ENCODE results near the gene GTPBP6.
"Not testable (repeated sequence)": the region's sequence is repeated elsewhere in the genome, so short reads cannot be mapped to it uniquely, and the experiment has no call there.

The GTPBP6 gene

DNA sequence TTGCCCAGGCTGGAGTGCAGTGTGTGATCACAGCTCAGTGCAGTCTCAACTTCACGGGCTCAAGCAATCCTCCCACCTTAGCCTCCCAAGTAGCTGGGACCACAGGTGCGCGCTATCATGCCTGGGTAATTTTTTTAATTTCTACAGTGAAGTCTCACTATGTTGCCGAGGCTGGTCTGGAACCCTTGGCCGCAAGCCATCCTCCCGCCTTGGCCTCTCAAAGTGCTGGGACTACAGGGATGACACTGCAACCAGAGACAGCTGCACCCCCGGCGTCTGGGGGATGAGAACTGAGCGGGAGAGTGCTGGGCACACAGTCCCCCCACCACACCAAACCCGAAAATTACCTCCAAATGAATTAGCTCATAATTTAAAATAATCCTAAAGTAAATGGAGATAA, 33.1 kb upstream of the GTPBP6 start:
- no peak for DNase-seq

DNA sequence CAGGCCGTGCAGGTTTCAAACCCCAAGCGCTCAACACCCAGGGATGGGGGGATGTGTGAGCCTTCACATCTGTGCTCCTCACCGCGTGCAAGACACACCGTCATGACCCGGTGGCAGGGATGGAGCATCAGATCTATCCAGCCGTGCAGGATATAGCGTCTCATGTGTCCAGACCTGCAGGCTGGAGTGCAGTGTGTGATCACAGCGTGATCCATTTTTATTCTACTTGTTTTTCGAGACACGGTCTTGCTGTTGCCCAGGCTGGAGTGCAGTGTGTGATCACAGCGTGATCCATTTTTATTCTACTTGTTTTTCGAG, 32.7 kb upstream of the GTPBP6 start:
- not testable (repeated sequence) for DNase-seq

DNA sequence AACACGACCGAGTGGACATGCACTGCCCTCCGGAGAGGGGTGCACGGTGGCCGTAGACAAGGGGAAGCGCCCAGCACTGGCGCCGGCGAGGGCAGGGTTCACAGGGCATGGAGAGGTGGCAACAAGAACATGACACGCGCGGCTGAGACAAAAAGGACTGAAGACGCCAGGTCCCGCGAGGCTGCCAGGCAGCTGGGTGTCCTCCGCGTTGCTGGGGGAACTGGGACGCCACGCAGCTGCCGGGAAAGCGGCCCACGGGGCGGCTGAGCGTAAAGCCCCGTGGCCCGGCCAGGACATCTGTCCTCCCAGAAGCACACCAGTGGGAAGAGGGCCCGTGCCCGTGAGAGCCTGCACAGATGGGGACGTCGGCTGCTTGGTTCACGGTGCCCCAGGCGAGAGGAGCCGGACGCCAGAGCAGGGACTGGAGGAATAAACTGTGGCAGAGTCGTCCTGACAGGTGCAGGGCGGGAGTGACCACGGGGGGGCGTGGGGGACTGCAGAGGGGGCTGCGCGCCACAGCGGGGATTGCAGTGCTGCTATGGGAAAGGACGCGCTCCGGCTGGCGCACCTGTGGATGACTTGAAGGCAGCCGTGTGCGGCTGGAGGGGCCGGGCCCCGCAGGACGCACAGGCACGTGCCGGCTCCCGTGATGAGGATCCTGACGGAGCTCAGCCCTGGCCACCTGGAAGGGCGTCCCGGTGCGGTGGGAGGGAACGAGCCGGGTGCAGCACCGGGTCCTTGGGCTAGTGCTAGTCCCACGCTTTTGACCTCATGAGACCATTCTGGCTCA, 32.1 kb upstream of the GTPBP6 start:
- no peak for DNase-seq

DNA sequence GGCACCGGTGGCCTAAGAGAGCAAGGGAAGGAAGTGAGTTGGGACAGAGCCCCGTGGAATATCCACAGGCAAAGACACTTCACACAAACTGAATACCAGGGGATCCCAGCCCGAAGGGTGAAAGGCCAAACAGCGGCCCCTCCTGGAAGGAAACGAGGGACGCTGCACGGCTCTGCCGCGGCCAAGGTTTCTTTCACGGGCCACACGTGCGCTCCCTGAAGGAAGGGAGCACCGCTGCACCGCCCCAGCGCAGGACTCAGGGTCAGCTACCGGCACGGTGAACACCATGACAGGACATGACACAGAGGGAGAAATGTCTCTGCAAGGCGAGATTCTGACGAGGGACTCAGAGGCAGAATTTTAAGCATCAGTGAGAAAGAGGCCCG, 31.5 kb upstream of the GTPBP6 start:
- DNase-seq, result no peak

DNA sequence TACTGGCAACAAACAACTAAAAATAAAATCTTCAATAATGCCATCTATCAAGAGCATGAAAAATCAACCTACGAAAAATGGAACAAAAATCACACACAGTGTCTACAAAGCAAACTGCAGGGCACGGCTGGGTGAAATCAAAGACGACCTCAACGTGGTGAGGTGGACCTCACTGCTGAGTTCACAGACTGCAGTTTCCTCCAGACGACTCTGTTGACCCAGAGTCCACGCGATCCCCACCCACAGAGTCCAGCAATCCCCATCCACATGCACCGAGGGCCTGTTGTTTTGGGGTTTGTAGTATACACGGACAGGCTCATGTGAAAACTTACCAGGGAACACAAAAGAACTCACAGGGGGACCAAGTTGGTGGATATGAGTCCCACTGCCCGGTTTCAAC, 31.1 kb upstream of the GTPBP6 start:
- DNase-seq, result no peak

DNA sequence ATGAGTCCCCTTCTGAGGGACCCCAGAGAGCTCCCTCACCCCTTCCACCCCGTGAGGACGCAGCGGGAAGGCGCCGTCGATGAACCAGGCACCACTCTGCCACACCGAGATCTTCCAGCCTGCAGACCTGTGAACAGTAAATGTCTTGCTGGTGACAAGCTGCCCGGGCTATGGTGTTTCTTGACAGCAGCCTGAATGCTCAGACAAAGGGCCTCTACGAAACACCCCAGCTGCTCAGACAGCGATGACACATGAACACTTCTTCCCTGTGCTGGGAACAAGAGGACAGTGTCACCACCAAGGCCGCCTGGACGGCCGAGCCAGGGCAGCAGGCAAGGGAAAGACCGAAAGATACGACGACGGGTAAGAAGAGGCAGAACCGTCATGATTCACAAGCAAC, 30.6 kb upstream of the GTPBP6 start:
- no peak for DNase-seq

DNA sequence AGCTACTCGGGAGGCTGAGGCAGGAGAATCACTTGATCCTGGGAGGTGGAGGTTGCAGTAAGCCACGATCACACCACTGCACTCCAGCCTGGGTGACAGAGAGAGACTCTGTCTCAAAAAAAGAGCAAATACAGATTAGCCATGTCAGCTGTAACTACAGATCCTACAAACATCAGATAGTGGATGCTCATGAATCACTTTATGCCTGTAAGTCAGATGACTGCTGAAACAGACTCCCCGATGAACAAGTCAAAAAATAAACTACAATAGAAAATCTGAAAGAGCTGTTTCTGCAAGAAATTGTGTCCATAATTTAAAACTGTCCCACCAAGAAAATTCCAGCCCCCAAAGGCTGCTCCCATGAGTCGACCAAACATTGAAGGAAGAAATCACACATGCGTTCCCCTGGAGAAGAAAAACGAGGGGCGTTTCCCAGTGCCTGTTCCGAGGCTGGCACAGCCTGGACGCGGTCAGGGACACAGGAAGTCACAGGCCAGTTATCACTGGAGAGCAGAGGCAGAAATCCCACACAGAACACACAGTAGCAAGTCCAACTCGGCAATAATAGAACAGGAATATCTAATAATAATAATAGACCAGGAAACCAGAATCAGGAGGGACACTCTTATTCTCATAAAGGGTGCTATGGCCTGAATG, 30.0 kb upstream of the GTPBP6 start:
- DNase-seq, result no peak

DNA sequence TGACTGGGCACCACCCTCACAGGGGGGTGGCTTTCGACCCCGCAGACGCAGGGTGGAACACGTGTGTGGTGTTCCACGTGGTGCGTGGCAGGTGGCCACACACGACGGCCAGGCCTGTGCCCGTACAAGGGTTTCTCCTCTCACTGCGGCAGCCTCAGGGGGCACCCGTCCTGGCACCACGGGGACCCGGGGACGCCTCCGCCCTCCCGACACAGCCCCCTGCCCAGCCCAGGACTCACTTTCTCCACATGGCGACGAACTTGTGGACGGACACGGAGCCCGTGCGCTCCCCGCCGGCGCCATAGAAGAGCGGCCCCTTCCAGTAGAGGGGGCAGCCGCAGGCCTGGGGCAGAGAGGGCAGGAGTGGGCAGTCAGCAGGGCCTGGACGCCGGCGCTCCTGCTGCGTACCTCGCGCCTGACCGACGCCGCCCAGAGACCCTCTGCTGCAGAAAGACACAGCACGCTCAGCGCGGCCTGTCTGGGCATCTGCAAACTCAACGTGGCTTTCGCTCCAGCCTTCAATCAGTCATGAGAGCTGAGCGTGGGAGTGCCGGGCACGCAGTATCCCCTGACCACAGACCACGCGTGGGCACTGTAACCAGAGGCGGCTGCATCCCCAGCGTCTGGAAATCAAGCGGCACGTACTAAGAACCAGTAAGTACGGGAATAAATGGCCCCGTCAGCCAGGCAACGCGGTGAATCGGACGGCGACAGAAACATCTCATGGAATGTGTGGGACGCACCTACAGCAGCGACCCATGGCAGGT, 28.9 kb upstream of the GTPBP6 start:
- DNase-seq, result no peak

DNA sequence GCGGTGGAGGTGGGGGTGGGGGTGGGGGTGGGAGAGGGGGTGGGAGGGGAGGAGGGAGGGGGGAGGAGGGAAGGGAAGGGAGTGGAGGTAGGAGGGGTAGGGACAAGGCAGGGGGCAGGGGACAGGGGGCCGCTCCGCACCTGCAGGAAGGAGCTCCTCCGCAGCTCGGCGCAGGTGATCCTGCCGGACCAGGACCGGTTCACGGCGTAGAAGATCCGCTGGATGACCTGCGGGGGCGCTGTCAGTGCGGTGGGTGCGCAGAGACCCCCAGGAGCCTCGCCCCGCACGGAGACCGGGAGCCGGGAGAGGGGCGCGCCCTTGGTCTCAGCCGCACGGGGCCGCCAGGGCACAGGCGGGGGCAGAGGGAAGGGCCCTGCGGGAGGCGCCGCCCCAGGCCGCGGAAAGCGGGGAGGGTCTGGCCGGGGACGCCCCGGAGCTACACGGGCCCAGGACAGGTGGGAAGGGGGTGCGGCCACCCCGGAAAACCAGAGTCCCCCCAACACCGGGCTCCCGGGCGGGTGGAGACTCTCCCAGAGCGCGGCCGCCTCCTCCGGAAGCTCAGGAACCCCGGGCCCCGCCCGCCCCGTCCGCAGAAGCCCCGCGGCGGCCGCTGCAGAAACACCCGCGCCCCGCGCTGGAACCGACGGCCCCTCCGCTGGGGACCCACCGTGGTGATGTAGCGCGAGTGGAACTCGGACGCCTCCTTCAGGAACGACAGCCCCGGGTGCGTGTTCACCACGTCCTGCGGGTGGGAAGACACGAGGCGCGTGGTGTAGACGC, 27.6 kb upstream of the GTPBP6 start:
- DNase-seq, result no peak

DNA sequence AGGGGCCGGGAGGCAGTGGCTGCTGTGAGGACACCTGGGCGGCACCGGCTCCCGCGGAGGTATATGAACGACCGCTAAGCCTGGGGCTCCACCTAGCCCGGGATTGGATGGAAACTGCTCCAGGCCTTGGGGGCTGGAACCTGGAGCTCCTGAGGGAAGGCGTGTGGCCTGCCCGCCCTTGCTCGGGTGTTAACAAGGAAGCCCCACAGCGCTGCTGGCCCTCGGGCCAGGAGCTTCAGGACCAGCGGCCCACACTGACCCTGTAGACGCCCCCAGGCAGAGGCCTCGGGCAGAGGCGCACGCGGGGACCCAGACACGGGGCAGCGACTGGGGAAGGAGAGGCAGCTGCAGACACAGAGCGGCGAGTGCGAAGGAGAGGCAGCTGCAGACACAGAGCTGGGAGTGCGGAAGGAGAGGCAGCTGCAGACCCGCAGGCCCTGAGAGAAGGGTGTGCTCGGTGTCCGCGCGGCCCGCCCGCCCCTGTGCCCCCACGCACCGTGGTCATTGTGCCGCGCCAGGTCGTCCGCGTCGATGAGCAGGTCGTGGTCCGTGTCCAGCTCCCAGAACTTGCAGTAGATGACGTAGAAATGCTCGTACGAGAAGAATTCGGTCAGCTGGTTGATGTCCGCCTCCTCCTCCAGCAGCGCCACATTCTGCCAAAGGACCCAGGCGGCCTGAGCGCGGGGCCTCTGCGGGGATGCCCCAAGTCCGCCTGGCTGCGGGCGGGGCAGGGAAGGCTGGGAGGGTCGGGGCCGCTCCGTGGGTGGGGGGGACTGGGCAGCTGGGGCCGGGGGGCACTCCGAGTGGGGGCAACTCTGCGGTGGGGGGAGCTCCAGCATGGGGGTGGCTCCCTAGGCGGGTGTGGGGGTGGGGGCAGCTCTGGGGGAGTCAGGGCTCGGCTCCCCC, 26.7 kb upstream of the GTPBP6 start:
- DNase-seq, result no peak

DNA sequence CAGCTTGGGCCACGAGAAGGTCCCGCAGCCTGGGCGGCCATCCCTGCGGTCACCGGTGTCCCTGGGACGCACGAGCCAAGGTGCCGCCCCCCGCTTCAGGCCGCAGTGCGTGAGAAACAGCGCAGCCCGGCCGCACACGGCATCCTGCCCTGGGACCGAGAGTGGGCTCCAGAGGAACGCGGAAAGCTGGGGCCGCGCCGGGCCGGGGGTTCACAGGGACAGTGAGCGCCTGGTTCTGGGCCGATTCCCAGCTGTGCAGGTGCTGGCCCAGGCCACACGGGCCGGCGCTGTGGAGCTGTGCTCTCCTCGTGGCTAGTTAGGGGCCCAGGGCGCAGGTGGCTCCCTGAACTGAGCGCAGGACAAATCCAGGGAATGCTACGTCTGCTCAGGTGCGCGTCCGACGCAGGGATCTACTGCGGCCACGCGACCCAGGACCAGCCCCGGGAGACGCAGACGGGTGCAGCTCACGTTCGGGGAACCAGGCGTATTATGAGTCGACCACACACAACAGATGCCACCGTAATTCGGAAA, 25.8 kb upstream of the GTPBP6 start:
- no peak for DNase-seq

DNA sequence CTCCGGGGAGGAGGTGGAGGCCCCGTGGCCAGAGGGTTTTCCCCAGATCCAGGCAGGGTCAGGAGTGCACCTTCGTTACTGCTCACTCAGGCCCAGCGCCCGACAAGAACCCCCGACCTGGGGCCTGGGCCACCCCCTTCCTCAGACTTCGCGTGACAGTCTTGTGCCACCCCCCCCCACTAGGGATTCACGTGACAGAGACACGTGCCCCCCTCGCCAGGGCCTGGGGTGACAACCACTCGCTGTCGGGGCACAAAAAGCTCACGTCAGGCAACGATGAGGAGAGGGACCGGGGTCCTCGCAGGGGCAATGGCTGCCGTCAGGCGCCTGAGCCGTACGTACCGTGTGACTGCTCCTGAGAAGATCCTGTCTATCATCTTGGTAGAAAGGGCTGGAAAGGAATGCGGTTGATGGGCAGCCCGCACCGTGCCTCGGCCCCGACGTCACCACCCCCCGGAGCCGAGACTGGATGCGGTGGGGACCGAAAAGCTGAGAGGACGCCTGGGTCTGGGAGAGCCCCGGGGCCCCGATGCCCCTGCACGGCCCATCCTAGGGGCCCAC, 23.0 kb upstream of the GTPBP6 start:
- no peak for DNase-seq

DNA sequence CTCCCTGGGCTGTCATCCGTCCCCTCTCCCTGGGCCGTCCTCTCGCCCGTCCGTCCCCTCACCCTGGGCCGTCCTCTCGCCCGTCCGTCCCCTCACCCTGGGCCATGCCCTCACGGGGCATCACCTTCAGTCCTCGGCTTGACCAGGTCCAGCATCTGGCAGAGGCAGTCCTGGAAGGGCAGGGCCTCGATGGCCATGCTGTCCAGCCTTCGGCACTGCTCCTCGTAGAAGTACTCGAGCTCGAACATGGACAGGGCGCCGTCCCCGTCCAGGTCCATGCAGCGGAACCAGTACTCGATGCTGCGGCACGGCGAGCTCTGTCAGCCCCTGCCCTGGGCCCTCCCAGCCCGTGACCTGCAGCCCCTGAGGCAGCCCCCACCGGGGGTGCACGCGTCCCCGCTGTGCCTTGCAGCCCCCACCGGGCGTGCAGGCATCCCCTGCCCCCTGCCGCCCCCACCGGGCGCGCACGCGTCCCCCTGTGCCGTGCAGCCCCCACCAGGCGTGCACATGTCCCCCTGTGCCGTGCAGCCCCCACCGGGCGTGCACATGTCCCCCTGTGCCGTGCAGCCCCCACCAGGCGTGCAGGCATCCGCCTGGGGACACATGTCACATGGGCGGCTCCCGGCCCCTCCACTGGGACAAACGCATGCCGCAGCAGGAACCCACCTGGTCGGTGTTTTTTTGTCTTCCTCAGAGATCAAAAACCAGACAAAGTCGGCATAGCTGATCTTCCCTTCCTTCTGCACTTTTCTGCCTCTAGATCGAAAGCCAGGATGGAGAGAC, 22.2 kb upstream of the GTPBP6 start:
- DNase-seq, result no peak

DNA sequence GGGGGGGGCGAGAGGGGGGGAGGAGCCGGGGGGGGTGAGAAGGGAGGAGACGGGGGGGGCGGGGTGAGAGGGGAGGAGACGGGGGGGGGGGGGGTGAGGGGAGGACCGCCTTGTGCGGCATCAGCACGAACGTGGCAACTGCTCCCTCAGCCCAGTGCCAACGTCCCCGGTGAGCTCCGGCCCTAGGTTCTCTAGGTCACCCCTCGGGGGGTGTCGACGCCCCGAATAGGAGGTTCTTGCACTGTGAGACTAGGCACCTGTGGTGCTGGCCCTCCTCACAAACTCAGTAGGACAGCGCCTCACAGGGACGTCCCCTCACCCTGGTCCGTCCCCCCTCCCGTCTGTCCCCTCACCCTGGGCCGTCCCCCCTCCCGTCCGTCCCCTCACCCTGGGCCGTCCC, 21.5 kb upstream of the GTPBP6 start:
- no peak for DNase-seq

DNA sequence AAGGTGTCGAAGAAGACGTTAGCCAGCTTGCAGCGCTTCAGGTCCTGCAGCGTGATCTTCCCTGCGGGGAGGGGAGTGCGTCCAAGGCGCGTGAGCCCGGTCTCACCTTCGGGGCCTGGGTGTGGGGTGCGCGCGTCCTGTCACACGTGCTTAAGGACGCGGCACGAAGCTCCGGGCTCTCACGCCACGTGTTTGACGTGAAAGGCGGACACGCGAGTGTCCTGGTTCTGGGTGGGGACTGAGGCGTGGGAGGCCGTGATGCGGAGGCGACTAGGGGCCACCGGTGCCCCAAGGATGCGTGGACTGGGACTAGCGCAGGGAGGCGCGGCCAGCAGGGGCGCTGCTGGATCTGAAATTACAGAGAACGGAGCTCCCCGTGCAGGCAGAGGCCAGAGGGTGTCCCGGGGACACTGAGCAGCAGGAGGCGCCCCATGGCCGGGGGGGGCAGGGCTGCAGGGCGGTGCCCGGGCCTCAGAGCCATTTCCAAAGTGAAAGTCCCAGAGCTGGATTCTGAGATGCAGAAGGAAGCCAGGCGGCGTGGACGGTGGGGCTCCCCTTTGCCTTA, 20.3 kb upstream of the GTPBP6 start:
- no peak for DNase-seq

DNA sequence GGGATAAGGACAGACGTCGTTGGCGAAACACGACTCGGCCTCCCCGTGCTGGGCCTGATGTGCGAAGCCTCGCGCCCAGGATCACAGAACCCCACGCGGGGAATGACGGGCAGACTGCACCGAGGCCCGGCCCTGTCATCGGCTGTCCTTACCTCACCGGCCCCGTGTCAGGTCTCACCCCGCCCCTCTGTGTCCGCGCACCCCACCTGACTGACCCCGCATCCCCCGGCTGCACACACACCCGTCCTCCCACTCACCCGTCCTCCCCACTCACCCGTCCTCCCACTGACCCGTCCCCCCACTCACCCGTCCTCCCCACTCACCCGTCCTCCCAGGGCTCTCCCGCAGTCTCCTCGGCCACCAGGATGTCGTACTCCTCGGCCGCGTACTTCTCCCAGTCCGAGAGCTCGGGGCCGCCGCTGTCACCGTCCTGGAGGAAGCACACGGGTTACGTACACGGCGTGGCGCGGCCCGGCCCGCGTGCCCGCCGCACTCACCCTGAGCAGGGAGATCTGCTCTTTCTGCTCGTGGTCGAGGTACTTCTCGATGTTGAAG, 19.8 kb upstream of the GTPBP6 start:
- DNase-seq, result no peak

DNA sequence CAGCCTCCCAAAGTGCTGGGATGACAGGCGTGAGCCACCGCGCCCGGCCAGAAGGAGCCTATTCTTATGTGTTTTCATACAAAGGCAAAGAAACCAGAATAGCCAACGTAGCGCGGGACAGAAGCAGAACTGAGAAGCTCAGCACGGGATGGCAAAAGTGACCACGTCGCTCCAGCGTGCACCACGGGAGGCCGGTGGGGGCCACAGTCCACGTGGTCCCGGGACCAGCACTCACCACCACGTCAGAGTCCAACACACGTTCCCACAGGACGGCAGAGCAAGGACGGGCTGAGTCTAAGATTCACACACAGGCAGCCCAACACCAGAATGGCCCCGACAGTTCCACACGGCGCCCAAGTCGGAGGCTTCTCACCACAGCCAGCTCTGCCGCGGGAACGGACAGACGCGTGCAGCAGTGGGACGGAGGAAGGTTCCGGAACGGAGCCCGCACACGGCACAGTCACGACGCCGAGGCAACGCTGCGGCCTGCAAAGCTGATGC, 18.8 kb upstream of the GTPBP6 start:
- no peak for DNase-seq

DNA sequence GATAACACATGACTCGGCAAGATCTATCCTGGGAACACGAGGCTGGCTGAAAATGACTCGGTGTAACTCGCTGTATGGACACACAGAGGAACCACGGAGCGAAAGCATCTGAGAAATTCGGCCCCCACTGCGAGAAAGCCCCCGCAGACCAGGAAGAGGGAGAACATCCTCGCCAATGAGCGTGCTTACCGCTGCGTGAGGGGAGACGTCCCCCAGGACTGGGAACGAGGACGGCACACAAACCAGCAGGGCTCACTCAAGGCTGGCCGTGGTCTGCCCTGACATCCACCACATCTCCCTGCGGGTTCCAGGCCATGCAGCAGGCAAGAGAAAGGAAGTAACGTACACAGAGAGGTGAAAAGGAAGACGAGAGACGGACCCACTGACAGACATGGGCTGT, 17.6 kb upstream of the GTPBP6 start:
- no peak for DNase-seq

DNA sequence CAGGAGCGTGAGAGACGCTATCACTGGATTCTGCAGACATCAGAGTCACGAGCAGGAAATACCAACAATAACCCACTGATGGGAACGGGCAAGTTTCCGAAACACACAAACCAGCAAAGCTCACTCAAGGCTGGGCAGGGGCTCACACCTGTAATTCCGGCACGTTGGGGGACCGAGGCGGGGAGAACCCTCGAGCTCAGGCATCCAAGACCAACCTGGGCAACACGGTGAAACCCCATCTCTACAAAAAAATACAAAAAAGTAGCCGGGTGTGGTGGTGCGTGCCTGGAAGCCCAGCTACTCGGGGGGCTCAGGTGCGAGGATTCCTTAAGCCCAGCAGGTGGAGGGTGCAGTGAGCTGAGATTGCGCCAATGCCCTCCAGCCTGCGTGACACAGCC, 17.2 kb upstream of the GTPBP6 start:
- no peak for DNase-seq

All from NCI-H1694 treated with DMSO at 0.1 percent for 48 hours (cell line).